ENCODE data around the gene DEPP1. TPM values are rescaled to one million over a fixed set of nuclear protein-coding genes. Genes with fewer than 3 reads are reported as not detected.

DEPP1 gene
- total and polyA plus RNA-seq, 2 donors (not counting 3 experiments of a cell fraction or from before 2014, with no cell fraction given) = 364 to 951 TPM

- intact Hi-C loops (cut with micrococcal nuclease) = no loop called here
- no peaks in the 10 kb centered on the region for H3K27me3 ChIP-seq (ENCODE audit: control insufficient read depth in 2 of 2, insufficient read depth in 2 of 2, low read length in 2 of 2)
- H3K9me3 ChIP-seq (replicated peaks; ENCODE audit: control insufficient read depth, insufficient read depth, low read length) = no peaks in the 10 kb centered on the region
- DNase-seq (ENCODE audit: low read depth, low spot score) = no peak
- no peaks in the 10 kb centered on the region for H3K79me2 ChIP-seq (ENCODE audit: control insufficient read depth, insufficient read depth, low read length)
- dilution Hi-C loops (cut with MboI; ENCODE audit: extremely low pct_ligation_motif_present, low sequenced_read_pairs) = no loop called here
- H2AFZ ChIP-seq (ENCODE audit: low read depth, low read length) = no peak overlapping the region
- BruUV-seq (replicated peaks) = no TSS peak
- no peak overlapping the region for H3K4me2 ChIP-seq (ENCODE audit: insufficient read depth, low read length)
- H3K36me3 ChIP-seq (ENCODE audit: control insufficient read depth in 2 of 2, extremely low read depth in 1 of 2, insufficient read depth in 2 of 2, low read length in 2 of 2) = no peaks in the 10 kb centered on the region
- no peak overlapping the region for H3K27ac ChIP-seq (ENCODE audit: insufficient read depth, low read depth, low read length)
- H3K9me1 ChIP-seq (replicated peaks; ENCODE audit: control insufficient read depth, extremely low read depth, insufficient read depth, low read length) = no peaks in the 10 kb centered on the region
- no peak for TF ChIP-seq JUN (IDR thresholded peaks at IDR 0.05; ENCODE audit: borderline replicate concordance, insufficient read depth, insufficient read length, low read depth)
- no peak for TF ChIP-seq GATA2 (IDR thresholded peaks at IDR 0.05; ENCODE audit: insufficient read depth, insufficient read length, low read depth, low read length)
- no peak for TF ChIP-seq POLR2AphosphoS5 (IDR thresholded peaks at IDR 0.05; ENCODE audit: insufficient read depth, low read depth, low read length)
- TF ChIP-seq MAX (IDR thresholded peaks at IDR 0.05; ENCODE audit: insufficient read depth, insufficient read length) = no peak
- TF ChIP-seq EZH2 (IDR thresholded peaks at IDR 0.05; ENCODE audit: borderline replicate concordance, low read depth, low read length, severe bottlenecking) = no peak
- TF ChIP-seq MYC (IDR thresholded peaks at IDR 0.05; ENCODE audit: low read depth, low read length) = no peak
- no peak for TF ChIP-seq POLR2A (IDR thresholded peaks at IDR 0.05; ENCODE audit: low read depth, low read length)
- no peak for TF ChIP-seq FOS (IDR thresholded peaks at IDR 0.05; ENCODE audit: borderline replicate concordance, insufficient read depth, low read length)
- no peak for TF ChIP-seq CTCF (IDR thresholded peaks at IDR 0.05; ENCODE audit: extremely low read depth in 1 of 2, insufficient read depth in 1 of 2, low read depth in 1 of 2, low read length in 2 of 2)
- no peaks in the 10 kb centered on the region for H4K20me1 ChIP-seq (replicated peaks; ENCODE audit: control insufficient read depth, extremely low read depth, insufficient read depth, low read length)
- ChIA-PET POLR2A (no interaction called here), CTCF (interaction anchor here (3.5 kb wide), 1 partner anchor 28 kb away, joined by 10 read pairs; no protein-coding TSS in a partner anchor)
- no peak overlapping the region for H3K9ac ChIP-seq (replicated peaks; ENCODE audit: extremely low read depth, insufficient read depth, low read length)
- H3K4me1 ChIP-seq (ENCODE audit: control insufficient read depth, extremely low read depth, insufficient read depth, low read length) = peaks cover 11% of the 10 kb centered on the region
- no peak for FAIRE-seq
- no peak overlapping the region for H3K4me3 ChIP-seq (replicated peaks in 1 of 3; ENCODE audit: insufficient read depth in 1 of 3, low read depth in 1 of 3, low read length in 3 of 3)
Observed at GRCh38 chr10:44961230-44961571, 17.4 kb downstream of the DEPP1 start.
